GM12801 (cell line): ENCODE results near the gene GAS6.

ENCODE experiments used
- CTCF ChIP-seq: IDR thresholded peaks from one replicate; pipeline ENCODE4 v1.5.1; 2011; ENCODE audit warnings: control low read depth; ENCODE audit not compliant: insufficient read length; ENCODE audit errors: extremely low read depth

GAS6 gene

GRCh38 chr13:113776231-113777125, 87.4 kb downstream of the GAS6 start:
- no peak for TF ChIP-seq CTCF

DNA sequence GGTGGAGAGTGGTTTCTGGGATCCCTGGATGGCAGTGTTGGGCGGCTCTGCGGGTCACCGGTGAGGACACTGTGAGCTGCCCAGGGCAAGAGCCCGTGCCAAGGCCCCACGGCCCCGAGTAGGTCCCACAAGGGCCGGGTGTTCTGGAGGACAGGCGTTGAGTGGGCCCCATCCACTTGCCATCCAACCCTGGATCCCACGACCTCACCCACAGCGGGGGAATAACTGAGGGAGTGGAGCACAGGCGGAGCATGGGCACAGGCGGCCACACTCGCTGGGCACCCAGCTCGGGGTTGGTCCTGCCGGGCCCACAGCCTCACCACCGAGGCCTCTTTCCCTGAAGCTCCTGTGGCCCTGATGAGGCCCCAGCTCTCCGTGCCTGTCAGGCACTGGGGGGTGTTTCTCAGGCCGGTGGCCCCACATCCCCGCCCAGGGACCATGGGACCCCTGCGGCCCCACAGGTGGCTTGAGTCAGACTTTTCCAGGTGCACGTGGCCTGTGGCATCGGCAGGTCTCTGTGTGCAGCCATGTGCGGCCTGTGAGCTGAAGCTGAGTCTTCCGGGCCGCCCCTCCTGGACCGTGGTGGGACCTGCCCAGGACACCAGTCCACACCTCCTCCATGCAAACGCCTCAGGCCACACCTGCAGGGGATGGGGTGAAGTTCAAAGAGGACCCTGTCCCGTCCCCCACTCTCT, 88.3 kb downstream of the GAS6 start:
- no peak for TF ChIP-seq CTCF

GRCh38 chr13:113774177-113775107, 89.4 kb downstream of the GAS6 start:
- no peak for TF ChIP-seq CTCF

DNA sequence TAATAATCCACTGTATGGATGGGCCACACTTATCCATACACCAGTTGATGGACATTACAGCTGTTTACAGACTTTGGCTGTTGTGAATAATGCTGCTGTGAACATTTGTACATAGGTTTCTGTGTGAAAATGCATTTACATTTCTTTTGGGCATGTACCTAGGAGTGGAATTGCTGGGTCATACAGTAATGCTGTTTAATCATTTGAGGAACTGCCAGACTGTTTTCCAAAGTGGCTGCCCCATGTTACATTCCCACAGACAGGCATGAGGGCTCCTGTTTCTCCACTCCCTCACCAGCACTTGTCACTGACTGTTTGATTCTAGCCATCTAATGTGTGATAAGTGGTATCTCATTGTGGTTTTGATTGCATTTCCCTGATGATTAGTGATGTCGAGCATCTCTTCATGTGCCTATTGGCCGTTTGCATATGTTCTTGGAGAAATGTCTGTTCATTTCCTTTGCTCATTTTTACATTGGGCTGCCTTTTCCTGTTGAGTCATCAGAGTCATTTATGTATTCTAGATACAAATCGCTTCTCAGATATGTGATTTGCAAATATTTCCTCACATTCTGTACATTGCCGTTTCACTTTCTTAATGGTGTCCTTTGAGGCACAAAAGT, 92.1 kb downstream of the GAS6 start:
- TF ChIP-seq CTCF = no peak

DNA sequence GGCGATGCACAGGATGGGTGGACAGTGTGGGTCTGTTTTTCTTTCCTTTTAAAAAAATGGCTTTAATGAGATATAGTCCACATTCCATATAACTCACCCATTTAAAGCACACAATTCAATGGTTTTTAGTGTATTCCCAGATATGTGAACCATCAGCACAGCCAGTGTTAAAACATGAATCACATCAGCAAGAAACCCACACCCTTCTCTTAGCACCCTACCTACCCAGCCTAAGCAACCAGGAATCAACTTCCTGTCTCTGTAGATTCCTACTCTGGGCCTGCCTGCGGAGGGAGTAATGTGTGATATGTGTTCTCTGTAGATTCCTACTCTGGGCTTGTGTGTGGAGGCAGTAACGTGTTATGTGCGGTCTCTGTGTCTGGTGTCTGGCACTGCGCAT, 92.9 kb downstream of the GAS6 start:
- no peak for TF ChIP-seq CTCF
